Measurements from ENCODE around the gene MSI2. TPM values are rescaled to one million over a fixed set of nuclear protein-coding genes. Genes with fewer than 3 reads are reported as not detected.
A peak's percentile ranks its signal among the peaks of the same experiment; 100 is the strongest.

Gene MSI2
- total and polyA plus RNA-seq, 2 donors (not counting 3 experiments of a cell fraction or from before 2014, with no cell fraction given) = 20.9 to 59.3 TPM

- intact Hi-C loops (cut with micrococcal nuclease) (loop anchor here (2.0 to 5.0 kb wide), 3 partner anchors 65 to 1069 kb away; partner anchors contain the start of genes MSI2 and NOG), dilution Hi-C loops (cut with MboI; ENCODE audit: extremely low pct_ligation_motif_present, low sequenced_read_pairs) (no loop called here)
- H2AFZ ChIP-seq (ENCODE audit: low read depth, low read length) = no peak overlapping the region
- H3K27ac ChIP-seq (ENCODE audit: insufficient read depth, low read depth, low read length) = no peak overlapping the region
- FAIRE-seq = no peak
- H3K9me3 ChIP-seq (replicated peaks; ENCODE audit: control insufficient read depth, insufficient read depth, low read length) = no peaks in the 10 kb centered on the region
- H4K20me1 ChIP-seq (replicated peaks; ENCODE audit: control insufficient read depth, extremely low read depth, insufficient read depth, low read length) = no peaks in the 10 kb centered on the region
- POLR2A ChIA-PET = no interaction called here
- no peaks in the 10 kb centered on the region for H3K27me3 ChIP-seq (ENCODE audit: control insufficient read depth in 2 of 2, insufficient read depth in 2 of 2, low read length in 2 of 2)
- H3K4me3 ChIP-seq (replicated peaks in 1 of 3; ENCODE audit: insufficient read depth in 1 of 3, low read depth in 1 of 3, low read length in 3 of 3) = no peak overlapping the region
- H3K9me1 ChIP-seq (replicated peaks; ENCODE audit: control insufficient read depth, extremely low read depth, insufficient read depth, low read length) = no peaks in the 10 kb centered on the region
- H3K79me2 ChIP-seq (ENCODE audit: control insufficient read depth, insufficient read depth, low read length) = no peaks in the 10 kb centered on the region
- CTCF ChIA-PET = interaction anchor here (1.1 to 3.1 kb wide), 6 partner anchors 10 to 531 kb away, joined by 3 to 29 read pairs (median 4); no protein-coding TSS in a partner anchor
- peaks cover 13% of the 10 kb centered on the region for H3K4me1 ChIP-seq (ENCODE audit: control insufficient read depth, extremely low read depth, insufficient read depth, low read length)
- no peak for DNase-seq (ENCODE audit: low read depth, low spot score)
- BruUV-seq (replicated peaks) = no TSS peak
- H3K9ac ChIP-seq (replicated peaks; ENCODE audit: extremely low read depth, insufficient read depth, low read length) = no peak overlapping the region
- TF ChIP-seq MAX (IDR thresholded peaks at IDR 0.05; ENCODE audit: insufficient read depth, insufficient read length) (no peak), GATA2 (IDR thresholded peaks at IDR 0.05; ENCODE audit: insufficient read depth, insufficient read length, low read depth, low read length) (no peak), POLR2A (IDR thresholded peaks at IDR 0.05; ENCODE audit: low read depth, low read length) (no peak), MYC (IDR thresholded peaks at IDR 0.05; ENCODE audit: low read depth, low read length) (no peak), JUN (IDR thresholded peaks at IDR 0.05; ENCODE audit: borderline replicate concordance, insufficient read depth, insufficient read length, low read depth) (no peak), POLR2AphosphoS5 (IDR thresholded peaks at IDR 0.05; ENCODE audit: insufficient read depth, low read depth, low read length) (no peak), CTCF (IDR thresholded peaks at IDR 0.05; ENCODE audit: extremely low read depth in 1 of 2, insufficient read depth in 1 of 2, low read depth in 1 of 2, low read length in 2 of 2) (no peak), EZH2 (IDR thresholded peaks at IDR 0.05; ENCODE audit: borderline replicate concordance, low read depth, low read length, severe bottlenecking) (no peak), FOS (IDR thresholded peaks at IDR 0.05; ENCODE audit: borderline replicate concordance, insufficient read depth, low read length) (no peak)
- H3K36me3 ChIP-seq (ENCODE audit: control insufficient read depth in 2 of 2, extremely low read depth in 1 of 2, insufficient read depth in 2 of 2, low read length in 2 of 2) = no peaks in the 10 kb centered on the region
- peak overlapping the region; percentile 77 for H3K4me2 ChIP-seq (ENCODE audit: insufficient read depth, low read length)
Measured at GRCh38 chr17:57662041-57662440, 405.7 kb downstream of the MSI2 start.

All from endothelial cell of umbilical vein (primary cell).